GM12873 (cell line): Measurements from ENCODE around the gene TNFRSF4.

ENCODE experiments used
- CTCF ChIP-seq: IDR thresholded peaks from 2 replicates; pipeline ENCODE4 v1.5.1; 2012; ENCODE audit warnings: low read depth, mild to moderate bottlenecking, moderate library complexity, low read length, control low read depth; ENCODE audit not compliant: insufficient read depth; ENCODE audit errors: missing control alignments

The TNFRSF4 gene

GRCh38 chr1:1234180-1234808 lies 20.3 kb upstream of the TNFRSF4 start:
- no peak for TF ChIP-seq CTCF

- TF ChIP-seq CTCF = no peak
Measured at GRCh38 chr1:1233567-1233892, 19.6 kb upstream of the TNFRSF4 start.

GRCh38 chr1:1232796-1233566 lies 19.0 kb upstream of the TNFRSF4 start:
- no peak for TF ChIP-seq CTCF

GRCh38 chr1:1232208-1232795 lies 18.3 kb upstream of the TNFRSF4 start, which contains the start of gene B3GALT6:
Gene B3GALT6, plus strand, starts transcription at chr1:1232237. Its CDS starts 42 bp downstream, at chr1:1232279.
- TF ChIP-seq CTCF = no peak

GRCh38 chr1:1231400-1232207 lies 17.7 kb upstream of the TNFRSF4 start, which contains the start of gene SDF4:
Gene SDF4, minus strand, starts transcription at chr1:1232001. Its CDS starts 3,229 bp downstream, at chr1:1228772.
- TF ChIP-seq CTCF = no peak

- TF ChIP-seq CTCF = peak; percentile 18
Measured at GRCh38 chr1:1230656-1231399, 16.9 kb upstream of the TNFRSF4 start.
